ENCODE measurements around the gene INAFM2. TPM values are rescaled to one million over a fixed set of nuclear protein-coding genes. Genes with fewer than 3 reads are reported as not detected.

INAFM2 gene
- total RNA-seq: 5.5 and 9.0 TPM in 2 replicates

DNA sequence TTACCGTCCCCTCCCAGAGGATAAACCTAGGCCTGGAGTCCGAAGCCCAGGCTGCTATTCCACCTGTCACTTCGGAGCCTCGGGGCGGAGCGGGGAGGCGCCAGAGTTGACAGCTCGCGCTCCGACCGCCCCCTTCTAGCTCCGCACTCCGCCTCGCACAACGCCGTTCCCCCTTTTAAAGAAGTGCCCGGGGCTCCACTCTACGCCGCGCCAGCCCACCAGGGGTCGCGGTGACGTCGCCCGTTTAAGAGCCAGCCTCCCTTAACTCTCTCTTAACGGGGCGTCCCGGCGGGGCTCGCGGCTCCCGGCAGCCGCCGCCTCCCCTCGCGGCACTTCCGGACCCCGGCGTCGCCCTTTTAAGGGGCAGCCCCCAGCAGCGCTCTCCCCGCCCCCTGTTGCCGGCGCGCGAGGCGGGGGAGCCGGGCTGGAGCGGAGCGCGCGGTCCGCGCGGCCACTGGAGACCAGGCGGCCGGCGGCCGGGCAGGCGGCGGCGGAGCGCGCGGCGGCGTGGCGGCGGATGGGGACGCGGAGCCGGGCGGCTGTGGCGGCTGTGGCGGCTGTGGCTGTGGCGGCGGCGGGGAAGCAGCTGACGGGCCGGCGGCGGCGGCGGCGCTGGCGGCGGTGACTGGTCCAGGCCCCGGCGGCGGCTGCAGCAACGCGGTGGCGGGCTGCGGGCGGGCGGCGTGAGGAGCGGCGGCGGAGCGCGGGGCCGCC, at the start of gene INAFM2:
INAFM2 (plus strand) TSS at position 454 of the 714 bp plus-strand sequence. CDS start 364 bp downstream, outside the sequence.

DNA sequence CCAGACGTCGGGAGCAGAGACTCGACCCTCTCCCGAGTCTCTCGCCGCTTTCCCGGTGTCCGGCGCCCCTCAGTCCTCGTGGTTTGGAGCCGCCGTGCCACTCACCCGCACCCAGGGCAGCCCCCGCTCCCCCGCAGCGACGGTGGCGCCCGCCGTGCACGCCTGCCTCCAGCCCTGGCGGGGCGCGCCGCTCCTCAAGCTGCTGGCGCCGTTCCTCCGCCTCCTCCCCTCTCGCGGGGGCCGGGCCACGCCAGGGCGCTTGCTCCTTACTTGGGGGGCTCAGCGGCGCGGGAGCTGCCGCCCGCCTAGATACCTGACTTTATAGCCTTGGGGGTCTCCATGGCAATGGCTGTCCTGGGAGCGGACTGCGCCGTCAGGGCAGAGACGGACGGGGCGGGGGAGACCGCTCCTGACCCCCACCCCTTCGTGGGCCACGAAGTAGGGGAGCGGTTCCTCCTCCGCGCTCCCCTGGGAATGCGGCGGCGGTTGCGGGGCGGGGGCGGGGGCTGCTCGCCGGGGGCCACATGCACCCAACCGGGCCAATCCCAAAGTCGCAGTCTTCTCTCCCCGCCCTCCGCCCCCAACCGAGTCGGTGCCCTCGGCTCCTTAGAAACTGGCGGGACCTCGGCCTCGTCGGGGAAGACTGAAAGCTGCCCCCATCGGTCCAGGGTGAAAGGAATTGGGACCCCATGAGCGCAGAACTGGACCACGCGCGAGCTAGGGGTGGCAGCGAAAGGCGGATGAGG, 40.5 kb upstream of the INAFM2 start, which contains the start of gene ANKRD63:
ANKRD63 (minus strand) TSS at position 196 of the 746 bp plus-strand sequence. CDS start 478 bp downstream, outside the sequence.

DNA sequence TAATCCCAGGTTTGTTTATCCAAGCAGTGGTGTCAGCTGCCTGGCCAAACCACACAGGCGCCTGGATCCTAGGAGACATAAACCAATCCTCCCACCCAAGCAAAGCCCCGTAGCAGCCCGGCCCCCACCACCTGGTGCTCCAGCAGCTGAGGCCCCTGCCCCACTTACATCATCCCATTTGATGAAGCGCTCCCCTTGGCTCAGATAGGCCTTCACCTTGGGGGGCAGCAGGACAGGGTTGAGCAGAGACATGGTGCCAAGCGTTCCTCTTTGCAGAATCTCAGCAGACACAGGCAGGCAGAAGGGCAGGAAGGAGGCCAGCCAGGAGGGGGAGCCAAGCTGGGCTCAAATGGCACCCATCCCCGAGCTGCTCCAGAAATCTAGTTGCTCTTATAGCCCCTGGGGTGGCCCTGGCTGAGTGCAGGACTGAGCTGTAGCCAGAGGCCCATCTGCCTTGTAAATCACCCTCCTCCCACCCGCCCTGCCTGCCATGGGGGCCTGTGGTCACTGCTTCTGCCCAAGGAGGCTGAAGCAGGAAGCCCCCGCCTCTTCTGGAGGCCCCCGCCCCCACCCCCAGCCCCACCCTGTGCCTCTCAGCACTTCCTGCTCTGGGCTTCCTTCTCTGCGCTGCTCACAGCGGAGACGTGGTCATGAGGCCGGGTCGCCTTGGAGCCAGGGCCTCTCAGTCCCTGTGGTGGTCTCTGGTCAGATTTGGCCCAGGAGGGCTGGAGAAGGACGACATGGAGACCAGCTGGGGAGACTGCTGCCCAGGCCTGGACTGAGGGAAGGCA, 15.9 kb upstream of the INAFM2 start, which contains the start of gene PLCB2:
PLCB2 (minus strand) TSS at position 515 of the 791 bp plus-strand sequence; CDS start at position 252, 263 bp downstream.

DNA sequence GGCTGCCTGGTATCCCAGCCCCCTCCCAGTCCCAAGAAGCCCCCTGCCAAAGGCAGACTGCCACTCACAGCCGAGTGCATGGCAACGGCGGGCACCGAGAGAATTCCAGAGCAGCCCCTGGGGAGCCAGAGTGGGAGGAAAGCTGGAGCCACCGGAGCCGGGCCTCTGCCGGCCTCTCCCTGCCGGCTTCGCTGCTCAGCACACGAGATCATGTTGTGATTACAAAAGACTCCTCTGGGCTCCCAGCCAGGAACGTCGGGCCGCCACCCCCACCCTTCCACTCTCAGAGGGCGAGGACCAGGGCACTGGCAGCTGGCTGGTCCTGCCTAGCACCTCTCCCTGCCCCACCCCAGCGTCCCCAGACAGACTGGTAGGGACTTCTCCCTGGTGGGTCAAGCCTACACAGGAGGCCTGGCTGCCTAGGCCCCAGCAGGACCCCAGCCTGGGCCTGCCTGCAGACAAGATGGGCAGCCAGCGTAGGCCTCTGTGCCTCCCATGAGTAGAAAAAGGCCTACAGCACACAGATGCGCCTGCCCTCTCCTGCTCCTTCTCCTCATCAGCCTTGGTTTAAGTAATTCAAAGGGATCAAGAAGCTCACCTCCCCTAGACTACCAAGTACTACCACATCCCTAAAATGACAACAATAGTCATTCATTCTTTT, 17.4 kb downstream of the INAFM2 start, which contains the start of gene CCDC9B:
CCDC9B (minus strand) TSS at position 200 of the 661 bp plus-strand sequence; CDS start at position 80, 120 bp downstream.

DNA sequence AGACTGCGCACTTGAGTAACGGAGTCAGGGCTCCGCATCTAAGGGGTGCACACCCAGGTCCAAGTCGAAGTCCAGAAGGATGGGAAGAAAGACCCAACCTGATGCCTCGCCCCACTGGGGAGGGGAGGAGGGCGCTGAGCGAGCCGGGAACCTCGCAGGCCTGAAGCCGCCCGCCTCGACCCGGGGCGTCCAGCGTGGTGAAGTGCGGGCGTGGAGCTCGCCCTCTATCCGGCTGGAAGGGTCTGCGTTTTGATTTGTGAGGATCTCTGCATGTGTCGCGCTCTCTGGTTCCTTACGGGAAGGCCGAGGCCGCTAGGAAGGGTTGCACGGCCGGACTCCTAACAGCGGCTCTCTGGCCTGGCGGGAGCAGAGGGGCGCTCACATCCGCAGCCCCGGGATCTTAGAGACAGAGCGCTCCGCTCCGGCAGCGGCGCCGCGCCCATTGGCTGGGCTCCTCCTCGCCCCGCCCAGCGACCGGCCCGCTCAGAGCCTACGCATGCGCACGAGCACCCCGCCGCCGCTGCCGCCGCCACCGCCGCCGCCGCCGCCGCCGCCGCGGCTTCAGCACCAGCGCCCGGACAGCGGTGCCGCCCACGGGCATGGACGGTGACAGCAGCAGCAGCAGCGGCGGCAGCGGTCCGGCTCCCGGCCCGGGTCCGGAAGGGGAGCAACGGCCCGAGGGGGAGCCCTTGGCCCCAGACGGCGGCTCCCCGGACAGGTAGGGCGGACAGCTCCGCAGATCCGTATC, 34.4 kb downstream of the INAFM2 start, which contains the start of gene DISP2:
DISP2 (plus strand) TSS at position 497 of the 748 bp plus-strand sequence; CDS start at position 600, 103 bp downstream.

Other genes starting within 250 kb of the INAFM2 start
- 0.35 TPM in 1 of 2 replicates, not detected in the other for gene BMF, start 214.8 kb upstream of the INAFM2 start, total RNA-seq
- 15.3 and 22.3 TPM in 2 replicates for gene BUB1B, start 162.6 kb upstream of the INAFM2 start, total RNA-seq
- not detected in 2 replicates for gene PAK6, start 84.6 kb upstream of the INAFM2 start, total RNA-seq
- not detected in 2 replicates for gene ANKRD63, start 40.6 kb upstream of the INAFM2 start, total RNA-seq
- under 0.01 TPM in 1 of 2 replicates, not detected in the other for gene PLCB2, start 15.8 kb upstream of the INAFM2 start, total RNA-seq
- 5.2 and 5.3 TPM in 2 replicates for gene CCDC9B, start 17.2 kb downstream of the INAFM2 start, total RNA-seq
- not detected in 2 replicates for gene PHGR1, start 27.3 kb downstream of the INAFM2 start, total RNA-seq
- under 0.01 and 0.35 TPM in 2 replicates for gene DISP2, start 34.5 kb downstream of the INAFM2 start, total RNA-seq
- gene KNSTRN, start 59.0 kb downstream of the INAFM2 start, total RNA-seq: 43.2 and 47.3 TPM in 2 replicates
- gene IVD, start 82.1 kb downstream of the INAFM2 start, total RNA-seq: 35.1 and 39.8 TPM in 2 replicates
- gene BAHD1, start 117.3 kb downstream of the INAFM2 start, total RNA-seq: 9.4 and 11.2 TPM in 2 replicates
- 30.8 and 32.6 TPM in 2 replicates for gene CHST14, start 147.3 kb downstream of the INAFM2 start, total RNA-seq
- 20.8 and 37.7 TPM in 2 replicates for gene CCDC32, start 241.3 kb downstream of the INAFM2 start, total RNA-seq
- gene RPUSD2, start 245.6 kb downstream of the INAFM2 start, total RNA-seq: 12.4 and 18.1 TPM in 2 replicates